Body of pancreas (tissue), 4 donors: Measurements from ENCODE around the gene WIF1.

Source experiments
- POLR2A ChIP-seq, 3 donors: fragments of 450-650 bp; IDR thresholded peaks; one replicate each; pipeline ENCODE4 v1.6.1; 2016; ENCODE audit warnings: antibody characterized with exemption in 3 of 3, mild to moderate bottlenecking in 2 of 3
- TF ChIP-seq, protein P1 (sequence below), 7 experiments: fragments of 450-650 bp in 4 of 7; fragments of 200-600 bp in 3 of 7; sonication (generic) in 3 of 7; IDR thresholded peaks; one replicate each; pipeline ENCODE4 v1.5.1; 2016 to 2019; ENCODE audit warnings: antibody characterized with exemption in 7 of 7

DNA sequence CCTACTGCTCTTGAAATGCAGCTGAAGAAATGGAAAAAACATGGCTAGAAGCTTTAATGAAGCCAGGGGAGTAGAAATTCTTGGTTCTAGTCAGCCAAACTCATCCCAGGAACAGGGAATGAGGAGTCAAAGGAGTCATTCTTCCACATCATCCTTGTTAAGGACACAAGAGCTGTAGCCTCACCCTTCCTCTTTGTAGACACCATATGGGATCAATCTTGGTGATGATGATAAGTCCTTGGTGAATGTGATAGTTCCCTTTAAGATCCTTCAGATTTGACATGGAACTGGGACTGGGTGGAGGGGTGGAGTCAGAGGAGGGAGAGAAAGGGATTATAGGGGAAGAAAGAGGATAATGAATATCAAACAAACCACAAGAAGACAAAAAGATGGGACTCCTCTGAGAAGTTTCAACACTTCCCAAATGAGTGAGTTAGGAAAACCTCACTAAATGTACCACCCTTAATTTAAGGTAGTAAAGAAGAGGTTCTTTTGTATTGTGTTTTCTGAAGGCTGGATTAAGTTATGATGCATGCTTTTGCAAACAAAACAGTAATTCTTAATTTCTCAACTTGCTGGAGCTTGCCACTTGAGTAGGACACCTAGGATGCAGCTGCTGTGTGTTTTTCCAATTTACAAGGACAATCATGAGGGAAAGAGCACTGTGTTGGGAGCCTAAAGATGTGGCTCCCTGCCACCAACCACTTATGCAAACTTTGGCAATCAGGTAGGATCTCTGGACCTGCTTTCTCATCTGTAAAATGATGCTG, 104.0 kb downstream of the WIF1 start:
- TF ChIP-seq, protein P1, sequence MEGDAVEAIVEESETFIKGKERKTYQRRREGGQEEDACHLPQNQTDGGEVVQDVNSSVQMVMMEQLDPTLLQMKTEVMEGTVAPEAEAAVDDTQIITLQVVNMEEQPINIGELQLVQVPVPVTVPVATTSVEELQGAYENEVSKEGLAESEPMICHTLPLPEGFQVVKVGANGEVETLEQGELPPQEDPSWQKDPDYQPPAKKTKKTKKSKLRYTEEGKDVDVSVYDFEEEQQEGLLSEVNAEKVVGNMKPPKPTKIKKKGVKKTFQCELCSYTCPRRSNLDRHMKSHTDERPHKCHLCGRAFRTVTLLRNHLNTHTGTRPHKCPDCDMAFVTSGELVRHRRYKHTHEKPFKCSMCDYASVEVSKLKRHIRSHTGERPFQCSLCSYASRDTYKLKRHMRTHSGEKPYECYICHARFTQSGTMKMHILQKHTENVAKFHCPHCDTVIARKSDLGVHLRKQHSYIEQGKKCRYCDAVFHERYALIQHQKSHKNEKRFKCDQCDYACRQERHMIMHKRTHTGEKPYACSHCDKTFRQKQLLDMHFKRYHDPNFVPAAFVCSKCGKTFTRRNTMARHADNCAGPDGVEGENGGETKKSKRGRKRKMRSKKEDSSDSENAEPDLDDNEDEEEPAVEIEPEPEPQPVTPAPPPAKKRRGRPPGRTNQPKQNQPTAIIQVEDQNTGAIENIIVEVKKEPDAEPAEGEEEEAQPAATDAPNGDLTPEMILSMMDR (IDR thresholded peaks at IDR 0.05), result no peak
- no peak for TF ChIP-seq POLR2A (IDR thresholded peaks at IDR 0.05)
